HepG2 (cell line): Measurements from ENCODE around the gene JPT1. TPM values are rescaled to one million over a fixed set of nuclear protein-coding genes. Genes with fewer than 3 reads are reported as not detected.

Experiments used
- ATF3 ChIP-seq: sonication (generic); formaldehyde crosslinking; IDR thresholded peaks from 2 replicates; pipeline ENCODE4 v1.4.0; 2020; ENCODE audit warnings: missing genetic modification reagents
- CSRNP2 ChIP-seq: sonication (generic); formaldehyde crosslinking; conservative IDR thresholded peaks from 2 replicates; pipeline ENCODE4 v1.8.0; 2022; ENCODE audit warnings: low read depth, missing genetic modification reagents
- FLYWCH1 ChIP-seq: sonication (generic); formaldehyde crosslinking; IDR thresholded peaks from 2 replicates; pipeline ENCODE4 v1.8.1; 2023; ENCODE audit warnings: mild to moderate bottlenecking, missing genetic modification reagents
- KDM6A ChIP-seq: IDR thresholded peaks from 2 replicates; pipeline ENCODE4 v1.6.1; 2016; ENCODE audit warnings: low read depth
- NFKB2 ChIP-seq: sonication (generic); formaldehyde crosslinking; IDR thresholded peaks from 2 replicates; pipeline ENCODE4 v1.4.0; 2020; ENCODE audit warnings: missing genetic modification reagents, borderline replicate concordance
- NR2F6 ChIP-seq, 2 experiments: IDR thresholded peaks; 2 replicates each; pipeline ENCODE4 v1.6.1; 2016; ENCODE audit warnings: antibody characterized with exemption in 1 of 2, mild to moderate bottlenecking in 1 of 2
- NR3C1 ChIP-seq: sonication (generic); formaldehyde crosslinking; IDR thresholded peaks from 2 replicates; pipeline ENCODE4 v1.4.0; 2020; ENCODE audit warnings: missing genetic modification reagents
- REST ChIP-seq, 2 experiments: IDR thresholded peaks; 2 replicates each; pipeline ENCODE4 v1.6.1; 2011 to 2012; ENCODE audit warnings: low read length in 2 of 2, borderline replicate concordance in 1 of 2, low read depth in 1 of 2, mild to moderate bottlenecking in 1 of 2, moderate library complexity in 1 of 2
- RNF2 ChIP-seq: fragments of 450-650 bp; conservative IDR thresholded peaks from 2 replicates; pipeline ENCODE4 v1.6.1; 2016; ENCODE audit warnings: low read depth
- RXRA ChIP-seq: sonication (generic); formaldehyde crosslinking; IDR thresholded peaks from 2 replicates; pipeline ENCODE4 v1.5.1; 2020; ENCODE audit warnings: missing genetic modification reagents
- SKI ChIP-seq: fragments of 450-650 bp; IDR thresholded peaks from one replicate; pipeline ENCODE4 v1.6.1; 2018; ENCODE audit warnings: mild to moderate bottlenecking; ENCODE audit not compliant: partially characterized antibody
- SP140L ChIP-seq: sonication (generic); formaldehyde crosslinking; IDR thresholded peaks from 2 replicates; pipeline ENCODE4 v1.4.0; 2020; ENCODE audit warnings: missing genetic modification reagents, borderline replicate concordance
- SRSF9 ChIP-seq: fragments of 200-400 bp; formaldehyde crosslinking; IDR thresholded peaks from 2 replicates; pipeline ENCODE4 v1.6.1; 2018; ENCODE audit warnings: borderline replicate concordance, mild to moderate bottlenecking, low read depth, low read length; ENCODE audit not compliant: insufficient read depth, poor library complexity, severe bottlenecking
- ZBTB38 ChIP-seq: sonication (generic); formaldehyde crosslinking; IDR thresholded peaks from 2 replicates; pipeline ENCODE4 v1.5.1; 2020; ENCODE audit warnings: mild to moderate bottlenecking, missing genetic modification reagents
- ZBTB43 ChIP-seq: sonication (generic); formaldehyde crosslinking; conservative IDR thresholded peaks from 2 replicates; pipeline ENCODE4 v1.4.0; 2020; ENCODE audit warnings: missing genetic modification reagents
- ZNF446 ChIP-seq: sonication (generic); formaldehyde crosslinking; IDR thresholded peaks from 2 replicates; pipeline ENCODE4 v1.5.0; 2020; ENCODE audit warnings: mild to moderate bottlenecking, missing genetic modification reagents
- ZNF572 ChIP-seq: sonication (generic); formaldehyde crosslinking; IDR thresholded peaks from 2 replicates; pipeline ENCODE4 v1.5.1; 2020; ENCODE audit warnings: mild to moderate bottlenecking, missing genetic modification reagents
- ZNF577 ChIP-seq: sonication (generic); formaldehyde crosslinking; IDR thresholded peaks from 2 replicates; pipeline ENCODE4 v1.4.0; 2020; ENCODE audit warnings: mild to moderate bottlenecking, low read depth, missing genetic modification reagents, borderline replicate concordance
- ZNF660 ChIP-seq: sonication (generic); formaldehyde crosslinking; IDR thresholded peaks from 2 replicates; pipeline ENCODE4 v1.5.1; 2020; ENCODE audit warnings: mild to moderate bottlenecking, low read depth, missing genetic modification reagents, borderline replicate concordance
- ZNF780A ChIP-seq: sonication (generic); formaldehyde crosslinking; IDR thresholded peaks from 2 replicates; pipeline ENCODE4 v1.8.0; 2022; ENCODE audit warnings: mild to moderate bottlenecking, missing genetic modification reagents, moderate library complexity
- ZNF781 ChIP-seq: sonication (generic); formaldehyde crosslinking; IDR thresholded peaks from 2 replicates; pipeline ENCODE4 v1.5.1; 2020; ENCODE audit warnings: borderline replicate concordance, mild to moderate bottlenecking, missing genetic modification reagents; ENCODE audit errors: not compliant biosample characterization
- polyA plus RNA-seq, 8 experiments: library from polyadenylated mRNA; depleted of rRNA in 3 of 8; stranded (reverse) in 7 of 8; unstranded in 1 of 8; fragments of >200 nt; fragmentation: Illumina TruSeq in 4 of 8; extraction: Trizol in 4 of 8; gene quantifications; 2 replicates each; pipeline versions ENCODE4 v1.2.1 to v1.2.3, GENCODE V29; 2011 to 2016; ENCODE audit warnings: low read depth in 4 of 8, missing spikeins in 1 of 8, mixed read lengths in 1 of 8; ENCODE audit not compliant: insufficient read depth in 1 of 8
- total RNA-seq, 5 experiments: library from RNA; depleted of rRNA; stranded (reverse); fragments of >200 nt; fragmentation: Illumina TruSeq; extraction: Trizol; gene quantifications; 2 replicates each; pipeline ENCODE4 v1.2.3, GENCODE V29; 2016; ENCODE audit warnings: low read depth in 1 of 5

The JPT1 gene
- total and polyA plus RNA-seq, 2 of the 13 experiments (the other 11 are each of a cell fraction or from before 2014, with no cell fraction given), result 43.3 to 256 TPM

GRCh38 chr17:75130632-75131277 lies 23.6 kb downstream of the JPT1 start (continued):
- TF ChIP-seq REST (IDR thresholded peaks at IDR 0.05; ENCODE audit: borderline replicate concordance in 1 of 2, low read depth in 1 of 2, low read length in 2 of 2) (no peak), ZNF577 (CRISPR knock-in tag) (no peak), NR3C1 (no peak), NR2F6 (IDR thresholded peaks at IDR 0.05) (no peak), NR2F6 (CRISPR knock-in tag; IDR thresholded peaks at IDR 0.05) (no peak), ZNF660 (CRISPR knock-in tag) (no peak), KDM6A (CRISPR knock-in tag) (no peak), ZBTB43 (no peak), ATF3 (CRISPR knock-in tag) (no peak), SKI (peak; percentile 12), RNF2 (no peak), RXRA (CRISPR knock-in tag) (no peak; the same call in 1 of the 2 replicates), CSRNP2 (CRISPR knock-in tag) (no peak), SRSF9 (no peak), FLYWCH1 (CRISPR knock-in tag) (no peak), SP140L (CRISPR knock-in tag) (no peak), ZNF572 (CRISPR knock-in tag) (no peak; the same call in 1 of the 2 replicates), ZNF446 (no peak), ZNF781 (CRISPR knock-in tag) (peak; percentile 49), NFKB2 (CRISPR knock-in tag) (no peak), ZBTB38 (CRISPR knock-in tag) (no peak; the same call in 1 of the 2 replicates), ZNF780A (no peak)
